Erythroblast (primary cell): ENCODE data around the gene CTPS1.

Experiments
- GATA1 ChIP-seq: IDR thresholded peaks from 2 replicates; pipeline ENCODE4 v1.6.1; 2011; ENCODE audit warnings: low read depth, mild to moderate bottlenecking, control low read depth, low read length, moderate library complexity
- POLR2A ChIP-seq: IDR thresholded peaks from 2 replicates; pipeline ENCODE4 v1.6.1; 2011; ENCODE audit warnings: mild to moderate bottlenecking, low read length

DNA sequence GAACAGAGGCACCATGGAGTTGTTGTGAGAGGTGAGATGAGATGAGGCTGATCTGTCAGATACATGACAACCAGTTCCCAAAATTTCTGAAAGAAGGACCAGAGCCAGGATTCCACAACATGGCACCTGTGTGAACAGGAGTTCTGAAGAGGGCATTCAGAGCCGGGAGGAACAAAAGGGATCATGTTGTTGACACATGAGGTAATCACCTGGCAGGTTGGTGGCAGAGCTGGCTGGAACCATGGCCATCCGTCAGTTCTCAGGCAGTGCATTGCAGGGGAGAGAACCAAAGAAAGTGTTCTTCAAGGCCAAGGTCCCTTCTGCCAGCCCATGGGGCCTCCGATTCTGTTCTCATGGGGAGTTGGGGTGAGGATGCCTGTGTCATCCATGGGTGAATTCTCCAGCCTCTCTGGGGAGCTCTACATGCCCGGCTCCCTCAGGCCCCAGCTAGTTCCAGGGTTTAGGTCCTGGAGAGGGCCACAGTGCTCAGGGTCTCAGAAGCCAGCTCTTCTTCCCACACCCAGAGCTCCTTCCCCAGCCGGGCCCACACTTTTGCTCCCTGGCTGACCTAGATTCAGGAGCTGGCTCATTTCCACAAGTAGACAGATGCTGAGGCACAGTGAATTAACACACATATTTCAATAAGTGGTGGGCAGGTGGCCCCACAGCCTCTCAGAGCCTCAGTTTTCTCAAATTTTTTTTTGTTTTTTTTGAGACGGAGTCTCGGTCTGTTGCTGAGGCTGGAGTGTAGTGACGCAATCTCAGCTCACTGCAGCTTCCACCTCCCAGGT is 49.1 kb upstream of the CTPS1 start:
- TF ChIP-seq POLR2A: no peak
- no peak for TF ChIP-seq GATA1
